Frontal cortex (tissue), 4 donors: ENCODE measurements around the gene ZNF710. TPM values are rescaled to one million over a fixed set of nuclear protein-coding genes. Genes with fewer than 3 reads are reported as not detected.
A peak's percentile ranks its signal among the peaks of the same experiment; 100 is the strongest.
"Not testable (repeated sequence)": the region's sequence is repeated elsewhere in the genome, so short reads cannot be mapped to it uniquely, and the experiment has no call there.

Experiments used
- DNase-seq, 2 donors: peaks; one replicate each; pipeline ENCODE4 v3.0.0; 2012; ENCODE audit warnings: low spot score in 2 of 2
- FAIRE-seq: peaks from 2 replicates; lab custom pipeline; 2012; peaks lifted over from hg19 to GRCh38; lab: Jason Lieb, UNC
- total RNA-seq: library from RNA; depleted of rRNA; stranded (reverse); fragments of >200 nt; gene quantifications from one replicate; pipeline ENCODE4 v1.2.3, GENCODE V29; 2014
- donor health status: control.
- donor health status: control.
- donor health status: control.

Gene ZNF710, protein sequence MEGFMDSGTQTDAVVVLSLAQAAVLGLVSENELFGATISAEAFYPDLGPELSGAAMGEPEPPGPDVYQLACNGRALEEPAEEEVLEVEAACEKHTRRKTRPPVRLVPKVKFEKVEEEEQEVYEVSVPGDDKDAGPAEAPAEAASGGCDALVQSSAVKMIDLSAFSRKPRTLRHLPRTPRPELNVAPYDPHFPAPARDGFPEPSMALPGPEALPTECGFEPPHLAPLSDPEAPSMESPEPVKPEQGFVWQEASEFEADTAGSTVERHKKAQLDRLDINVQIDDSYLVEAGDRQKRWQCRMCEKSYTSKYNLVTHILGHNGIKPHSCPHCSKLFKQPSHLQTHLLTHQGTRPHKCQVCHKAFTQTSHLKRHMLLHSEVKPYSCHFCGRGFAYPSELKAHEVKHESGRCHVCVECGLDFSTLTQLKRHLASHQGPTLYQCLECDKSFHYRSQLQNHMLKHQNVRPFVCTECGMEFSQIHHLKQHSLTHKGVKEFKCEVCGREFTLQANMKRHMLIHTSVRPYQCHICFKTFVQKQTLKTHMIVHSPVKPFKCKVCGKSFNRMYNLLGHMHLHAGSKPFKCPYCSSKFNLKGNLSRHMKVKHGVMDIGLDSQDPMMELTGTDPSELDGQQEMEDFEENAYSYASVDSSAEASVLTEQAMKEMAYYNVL
- total RNA-seq, result 6.5 TPM

GRCh38 chr15:90001062-90001682 lies at the start of gene ZNF710:
ZNF710 (plus strand) TSS chr15:90001324; CDS start chr15:90067138, 65,814 bp downstream.
- DNase-seq (peak; percentile 81 to 85), FAIRE-seq (no peak)

DNA sequence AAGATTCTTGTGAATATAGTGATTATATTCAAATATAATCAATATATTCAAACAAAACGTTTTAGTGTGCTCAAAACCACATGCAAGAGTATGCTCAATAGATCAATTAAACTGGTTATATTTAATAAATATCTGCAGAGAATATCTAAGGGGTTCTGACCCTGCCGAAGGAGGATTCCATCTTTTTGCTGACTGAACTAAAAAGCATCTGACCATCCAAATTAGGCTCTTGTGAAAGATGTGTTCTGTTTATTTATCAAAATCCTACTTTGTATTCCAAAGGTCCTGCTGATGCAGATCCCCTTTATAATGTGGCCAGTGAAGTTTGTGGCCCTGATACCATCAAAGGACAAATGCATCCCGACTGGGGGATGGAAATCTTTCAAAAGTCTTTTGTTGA lies 46.6 kb upstream of the ZNF710 start:
- DNase-seq, result no peak
- FAIRE-seq, result no peak

DNA sequence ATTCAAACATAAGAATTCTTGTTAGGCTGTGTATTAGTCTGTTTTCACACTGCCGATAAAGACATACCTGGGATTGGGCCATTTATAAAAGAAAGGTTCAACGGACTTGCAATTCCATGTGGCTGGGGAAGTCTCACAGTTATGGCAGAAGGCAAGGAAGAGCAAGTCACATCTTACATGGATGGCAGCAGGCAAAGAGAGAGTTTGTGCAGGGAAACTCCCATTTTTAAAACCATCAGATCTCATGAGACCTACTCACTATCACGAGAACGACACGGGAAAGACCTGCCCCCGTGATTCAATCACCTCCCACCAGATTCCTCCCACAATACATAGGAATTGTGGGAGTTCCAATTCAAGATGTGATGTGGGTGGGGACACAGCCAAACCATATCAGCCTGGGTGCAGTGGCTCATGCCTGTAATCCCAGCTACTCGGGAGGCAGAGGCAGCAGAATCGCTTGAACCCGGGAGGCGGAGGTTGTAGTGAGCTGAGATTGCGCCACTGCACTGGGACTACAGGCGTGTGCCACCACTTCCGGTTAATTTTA lies 45.6 kb upstream of the ZNF710 start:
- DNase-seq, result not testable (repeated sequence)

GRCh38 chr15:89958107-89958805 lies 42.9 kb upstream of the ZNF710 start:
- FAIRE-seq (no peak), DNase-seq (no peak)

More for the DNA sequence above, 45.6 kb upstream of the ZNF710 start:
- FAIRE-seq, result not testable (repeated sequence)

DNA sequence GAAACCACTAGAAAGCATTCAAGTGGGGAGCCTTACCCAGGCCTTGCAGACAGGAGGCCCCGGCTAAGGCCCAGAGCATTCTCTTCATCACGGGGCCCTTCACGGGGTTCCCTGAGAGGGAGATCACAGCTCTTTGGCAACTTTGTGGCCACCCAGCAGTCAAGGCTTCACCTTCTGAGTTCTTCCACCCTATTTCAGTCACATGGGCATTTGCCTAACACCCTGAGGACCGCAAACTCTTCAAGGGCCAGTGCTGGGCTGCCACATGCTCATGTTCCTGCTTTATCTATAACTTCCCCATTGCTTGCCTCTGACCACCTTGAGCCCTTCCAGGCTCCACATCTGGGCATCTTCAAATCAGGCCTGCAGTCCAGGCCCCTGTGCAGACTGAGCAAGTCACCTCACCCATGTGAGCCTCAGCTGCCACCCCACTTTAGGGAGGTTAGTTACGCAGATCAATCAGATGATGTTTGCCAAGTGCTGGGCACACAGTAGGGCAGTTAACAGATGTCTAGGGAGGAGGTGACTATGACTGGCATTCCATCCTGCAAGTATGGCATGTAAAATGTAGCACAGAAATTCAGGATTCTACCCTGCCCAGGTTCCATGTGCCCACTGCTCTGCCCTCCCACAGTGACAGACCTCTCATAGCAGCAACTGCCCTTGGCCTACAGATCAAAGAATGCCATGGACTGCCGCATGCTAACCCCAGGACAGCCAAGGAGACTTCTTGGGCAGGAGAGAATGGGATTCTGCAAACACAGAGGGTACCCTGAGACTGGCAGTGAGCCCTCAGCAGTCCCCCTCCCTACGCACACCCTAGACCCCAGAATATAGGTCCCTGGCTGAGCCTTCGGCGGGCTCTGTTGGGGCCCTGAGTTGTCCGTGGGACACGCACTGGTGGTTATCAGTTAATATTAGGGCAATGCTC lies 37.6 kb upstream of the ZNF710 start:
- FAIRE-seq, result no peak
- DNase-seq, result no peak

- no peak for DNase-seq
- FAIRE-seq, result no peak
Measured at GRCh38 chr15:89964232-89964954, 36.7 kb upstream of the ZNF710 start.

GRCh38 chr15:89967881-89968280 lies 33.2 kb upstream of the ZNF710 start:
- DNase-seq, result no peak
- no peak for FAIRE-seq

- FAIRE-seq (no peak), DNase-seq (peak in 1 of 2 donors; percentile 28)
Measured at GRCh38 chr15:89971592-89971997, 29.5 kb upstream of the ZNF710 start.

GRCh38 chr15:89972085-89972484 lies 29.0 kb upstream of the ZNF710 start:
- FAIRE-seq (no peak), DNase-seq (no peak)

DNA sequence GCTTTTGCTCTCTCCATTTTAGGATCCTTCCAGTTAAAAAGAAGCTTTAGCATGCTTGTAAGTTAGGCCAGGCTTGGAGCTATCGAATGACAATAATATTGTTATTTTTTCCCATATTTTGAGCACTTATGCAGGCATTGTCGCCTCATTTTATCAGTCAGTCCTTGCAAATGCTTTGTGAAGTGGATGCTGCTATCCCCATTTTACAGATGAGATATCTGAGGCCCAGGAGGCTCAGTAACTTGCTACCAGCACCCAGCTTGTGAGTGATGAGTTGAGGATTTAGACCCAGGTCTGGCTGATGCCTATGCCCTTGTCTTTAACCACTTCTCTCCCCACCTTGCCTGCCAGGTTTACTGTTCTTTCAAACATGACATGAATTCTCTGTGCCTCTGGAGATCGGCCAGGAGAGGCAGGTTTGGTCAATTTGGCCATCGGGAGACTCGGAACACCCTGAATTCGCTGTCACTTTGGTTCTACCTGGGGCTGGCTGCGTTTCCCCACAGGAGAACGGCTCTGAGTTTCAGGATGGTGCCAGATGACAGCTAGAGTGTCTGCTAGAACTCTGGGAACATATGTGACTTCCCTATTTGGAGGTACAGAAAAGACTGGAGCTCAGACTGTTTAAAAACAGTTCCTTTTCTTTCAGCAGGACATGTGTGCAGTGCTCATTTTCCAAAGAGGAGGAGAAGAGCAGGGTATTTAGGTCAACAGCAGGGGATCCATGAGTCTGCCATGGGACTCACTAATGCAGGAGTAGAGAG lies 25.5 kb upstream of the ZNF710 start:
- DNase-seq (peak in 1 of 2 donors; percentile 33), FAIRE-seq (no peak)

DNA sequence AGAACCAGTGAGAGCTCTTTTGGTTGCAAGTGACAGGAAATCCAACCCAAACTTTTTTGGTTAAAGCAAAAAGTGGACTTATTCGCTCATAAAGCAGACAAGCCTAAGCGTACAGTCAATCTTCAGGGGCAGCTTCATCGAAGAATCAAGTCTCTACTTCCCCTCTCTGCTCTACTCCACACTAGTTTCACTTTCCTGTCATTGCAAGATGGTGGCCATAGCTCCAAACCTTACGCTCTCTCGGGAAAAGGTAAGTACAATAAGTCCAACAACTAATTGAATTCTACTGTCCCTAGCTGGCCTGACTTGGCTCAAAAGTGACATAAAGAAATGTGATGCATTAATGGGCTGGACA lies 24.9 kb upstream of the ZNF710 start:
- DNase-seq (no peak), FAIRE-seq (no peak)

DNA sequence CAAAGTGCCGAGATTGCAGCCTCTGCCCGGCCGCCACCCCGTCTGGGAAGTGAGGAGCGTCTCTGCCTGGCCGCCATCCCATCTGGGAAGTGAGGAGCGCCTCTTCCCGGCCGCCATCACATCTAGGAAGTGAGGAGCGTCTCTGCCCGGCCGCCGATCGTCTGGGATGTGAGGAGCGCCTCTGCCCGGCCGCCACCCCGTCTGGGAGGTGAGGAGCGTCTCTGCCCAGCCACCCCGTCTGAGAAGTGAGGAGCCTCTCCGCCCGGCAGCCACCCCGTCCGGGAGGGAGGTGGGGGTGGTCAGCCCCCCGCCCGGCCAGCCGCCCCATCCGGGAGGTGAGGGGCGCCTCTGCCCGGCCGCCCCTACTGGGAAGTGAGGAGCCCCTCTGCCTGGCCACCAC lies 23.3 kb upstream of the ZNF710 start:
- not testable (repeated sequence) for FAIRE-seq, DNase-seq

GRCh38 chr15:89978914-89979313 lies 22.2 kb upstream of the ZNF710 start:
- DNase-seq, result no peak
- no peak for FAIRE-seq

DNA sequence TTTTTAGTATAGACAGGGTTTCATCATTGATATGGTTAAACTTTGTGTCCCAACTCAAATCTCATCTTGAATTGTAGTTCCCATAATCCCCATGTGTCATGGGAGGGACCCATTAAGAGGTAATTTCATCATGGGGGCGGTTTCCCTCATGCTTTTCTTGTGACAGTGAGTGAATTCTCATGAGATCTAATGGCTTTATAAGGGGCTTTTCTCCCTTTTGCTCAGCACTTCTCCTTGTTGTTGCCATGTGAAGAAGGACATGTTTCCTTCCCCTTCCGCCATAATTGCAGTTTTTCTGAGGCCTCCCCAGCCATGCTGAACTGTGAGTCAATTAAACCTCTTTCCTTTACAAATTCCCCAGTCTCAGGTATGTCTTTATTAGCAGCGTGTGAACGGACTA lies 20.2 kb upstream of the ZNF710 start:
- no peak for DNase-seq
- FAIRE-seq, result no peak

- FAIRE-seq (no peak), DNase-seq (no peak)
Measured at GRCh38 chr15:89982315-89983055, 18.6 kb upstream of the ZNF710 start.

GRCh38 chr15:89984001-89984400 lies 17.1 kb upstream of the ZNF710 start:
- DNase-seq (no peak), FAIRE-seq (no peak)

GRCh38 chr15:89984421-89985010 lies 16.6 kb upstream of the ZNF710 start:
- FAIRE-seq, result no peak
- DNase-seq, result no peak
